KMS-11 (cell line): ENCODE data around the gene MN1.

ENCODE experiments used
- H2AFZ ChIP-seq: fragments of 200-600 bp; sonication (generic); 2 replicates; pipeline ENCODE4 v1.6.1; 2016; ENCODE audit warnings: antibody characterized with exemption, mixed run types, low read depth
- H3K27ac ChIP-seq: fragments of 200-600 bp; sonication (generic); 2 replicates; pipeline ENCODE4 v1.6.1; 2016; ENCODE audit warnings: mild to moderate bottlenecking, mixed run types
- H3K27me3 ChIP-seq: fragments of 200-600 bp; sonication (generic); 2 replicates; pipeline ENCODE4 v1.6.1; 2017; ENCODE audit warnings: mild to moderate bottlenecking, low read depth, mixed run types, moderate library complexity; ENCODE audit not compliant: insufficient read depth
- H3K36me3 ChIP-seq: fragments of 200-600 bp; sonication (generic); 2 replicates; pipeline ENCODE4 v1.6.1; 2017; ENCODE audit warnings: mild to moderate bottlenecking, mixed run types; ENCODE audit not compliant: insufficient read depth
- H3K4me1 ChIP-seq: fragments of 200-600 bp; sonication (generic); 2 replicates; pipeline ENCODE4 v1.6.1; 2016; ENCODE audit warnings: mild to moderate bottlenecking, low read depth, mixed run types; ENCODE audit not compliant: poor library complexity, severe bottlenecking
- H3K4me2 ChIP-seq: fragments of 200-600 bp; sonication (generic); 2 replicates; pipeline ENCODE4 v1.7.0; 2016; ENCODE audit warnings: mild to moderate bottlenecking, mixed run types
- H3K4me3 ChIP-seq: fragments of 200-600 bp; sonication (generic); IDR thresholded peaks from 2 replicates; pipeline ENCODE4 v1.6.1; 2017; ENCODE audit warnings: low read depth, low read length, mixed read lengths; ENCODE audit not compliant: insufficient read depth
- H3K79me2 ChIP-seq: fragments of 200-600 bp; sonication (generic); 2 replicates; pipeline ENCODE4 v1.6.1; 2016; ENCODE audit warnings: low read depth, mixed run types; ENCODE audit not compliant: insufficient read depth
- H3K9ac ChIP-seq: fragments of 200-600 bp; sonication (generic); 2 replicates; pipeline ENCODE4 v1.6.1; 2016; ENCODE audit warnings: mild to moderate bottlenecking, mixed run types
- H4K20me1 ChIP-seq: fragments of 200-600 bp; sonication (generic); 2 replicates; pipeline ENCODE4 v1.6.1; 2016; ENCODE audit warnings: mild to moderate bottlenecking, mixed run types; ENCODE audit not compliant: insufficient read depth
- TF ChIP-seq, protein P1 (sequence below): fragments of 200-600 bp; sonication (generic); conservative IDR thresholded peaks from 2 replicates; pipeline ENCODE4 v1.6.1; 2017; ENCODE audit warnings: low read depth, mild to moderate bottlenecking, antibody characterized with exemption, low read length, moderate library complexity, mixed read lengths

The MN1 gene

DNA sequence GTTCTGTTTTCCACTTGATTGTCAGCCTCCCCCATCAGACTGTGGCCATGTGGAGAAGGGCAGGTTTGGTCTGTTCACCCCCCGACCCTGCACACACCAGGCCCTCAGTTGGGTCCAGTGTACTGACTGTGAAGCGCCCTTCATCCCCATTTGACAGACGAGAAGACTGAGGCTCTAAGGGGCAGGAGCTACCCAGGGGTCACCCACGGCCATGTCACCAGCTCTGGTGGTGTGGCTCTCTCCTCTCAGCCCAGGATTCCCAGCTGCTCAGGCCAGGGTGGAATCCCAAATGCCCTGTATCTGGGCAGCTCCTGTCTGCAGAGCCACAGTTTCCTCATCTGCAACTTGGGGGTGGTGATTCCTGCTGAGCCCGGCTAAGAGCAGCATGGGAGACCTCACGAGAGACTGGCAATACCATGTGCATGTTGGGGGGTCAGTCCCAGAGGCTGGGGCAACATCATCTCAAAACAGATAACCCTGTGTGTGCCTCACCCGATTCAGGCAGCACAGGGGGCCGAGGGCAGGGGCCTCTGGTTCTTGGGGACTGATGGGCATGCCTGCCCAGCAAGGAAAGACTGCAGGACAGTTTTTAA lies 46.6 kb downstream of the MN1 start:
- no peaks in the 10 kb centered on the region for H3K4me1 ChIP-seq
- H4K20me1 ChIP-seq: no peaks in the 10 kb centered on the region
- no peak overlapping the region for H2AFZ ChIP-seq
- H3K27me3 ChIP-seq: no peaks in the 10 kb centered on the region; the same call in 1 of the 2 replicates
- no peaks in the 10 kb centered on the region for H3K79me2 ChIP-seq
- H3K4me2 ChIP-seq: no peak overlapping the region
- no peak overlapping the region for H3K9ac ChIP-seq
- no peak overlapping the region for H3K27ac ChIP-seq
- H3K36me3 ChIP-seq: no peaks in the 10 kb centered on the region
- TF ChIP-seq, protein P1, sequence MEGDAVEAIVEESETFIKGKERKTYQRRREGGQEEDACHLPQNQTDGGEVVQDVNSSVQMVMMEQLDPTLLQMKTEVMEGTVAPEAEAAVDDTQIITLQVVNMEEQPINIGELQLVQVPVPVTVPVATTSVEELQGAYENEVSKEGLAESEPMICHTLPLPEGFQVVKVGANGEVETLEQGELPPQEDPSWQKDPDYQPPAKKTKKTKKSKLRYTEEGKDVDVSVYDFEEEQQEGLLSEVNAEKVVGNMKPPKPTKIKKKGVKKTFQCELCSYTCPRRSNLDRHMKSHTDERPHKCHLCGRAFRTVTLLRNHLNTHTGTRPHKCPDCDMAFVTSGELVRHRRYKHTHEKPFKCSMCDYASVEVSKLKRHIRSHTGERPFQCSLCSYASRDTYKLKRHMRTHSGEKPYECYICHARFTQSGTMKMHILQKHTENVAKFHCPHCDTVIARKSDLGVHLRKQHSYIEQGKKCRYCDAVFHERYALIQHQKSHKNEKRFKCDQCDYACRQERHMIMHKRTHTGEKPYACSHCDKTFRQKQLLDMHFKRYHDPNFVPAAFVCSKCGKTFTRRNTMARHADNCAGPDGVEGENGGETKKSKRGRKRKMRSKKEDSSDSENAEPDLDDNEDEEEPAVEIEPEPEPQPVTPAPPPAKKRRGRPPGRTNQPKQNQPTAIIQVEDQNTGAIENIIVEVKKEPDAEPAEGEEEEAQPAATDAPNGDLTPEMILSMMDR: no peak
- no peak overlapping the region for H3K4me3 ChIP-seq

- H3K4me2 ChIP-seq: no peak overlapping the region
- H3K36me3 ChIP-seq: no peaks in the 10 kb centered on the region
- H3K9ac ChIP-seq: no peak overlapping the region
- peaks cover 1% of the 10 kb centered on the region; the same call in 1 of the 2 replicates for H3K27me3 ChIP-seq
- H3K4me3 ChIP-seq: no peak overlapping the region
- TF ChIP-seq, protein P1: no peak
- H3K79me2 ChIP-seq: no peaks in the 10 kb centered on the region
- no peak overlapping the region for H2AFZ ChIP-seq
- H3K4me1 ChIP-seq: no peaks in the 10 kb centered on the region
- H3K27ac ChIP-seq: no peak overlapping the region
- H4K20me1 ChIP-seq: no peaks in the 10 kb centered on the region
Observed at GRCh38 chr22:27754247-27754887, 47.2 kb downstream of the MN1 start.

DNA sequence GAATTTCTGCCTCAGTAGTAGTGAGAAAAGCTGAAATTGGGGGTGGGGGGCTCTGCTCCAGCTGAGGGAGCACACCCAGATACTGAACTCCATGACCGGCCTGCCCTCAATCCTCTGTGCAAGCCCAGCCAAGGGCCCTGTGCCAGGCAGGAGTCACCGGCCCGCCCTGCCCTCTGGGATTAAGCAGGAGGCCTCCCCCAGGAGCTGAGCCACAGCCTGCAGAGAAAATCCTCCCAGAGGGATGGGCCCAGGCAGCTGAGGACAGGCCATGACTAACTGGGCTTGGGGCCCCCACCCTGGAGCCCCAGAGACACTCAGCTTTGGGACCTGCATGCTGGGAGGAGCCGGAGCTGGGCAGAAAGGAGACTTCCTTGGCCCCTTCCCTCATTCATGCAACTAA lies 48.8 kb downstream of the MN1 start:
- peaks cover 7% of the 10 kb centered on the region; the same call in 1 of the 2 replicates for H3K27me3 ChIP-seq
- H4K20me1 ChIP-seq: no peaks in the 10 kb centered on the region
- TF ChIP-seq, protein P1: no peak
- H2AFZ ChIP-seq: no peak overlapping the region
- no peak overlapping the region for H3K9ac ChIP-seq
- no peaks in the 10 kb centered on the region for H3K79me2 ChIP-seq
- H3K36me3 ChIP-seq: no peaks in the 10 kb centered on the region
- H3K4me1 ChIP-seq: no peaks in the 10 kb centered on the region
- no peak overlapping the region for H3K27ac ChIP-seq
- H3K4me2 ChIP-seq: no peak overlapping the region
- no peak overlapping the region for H3K4me3 ChIP-seq

DNA sequence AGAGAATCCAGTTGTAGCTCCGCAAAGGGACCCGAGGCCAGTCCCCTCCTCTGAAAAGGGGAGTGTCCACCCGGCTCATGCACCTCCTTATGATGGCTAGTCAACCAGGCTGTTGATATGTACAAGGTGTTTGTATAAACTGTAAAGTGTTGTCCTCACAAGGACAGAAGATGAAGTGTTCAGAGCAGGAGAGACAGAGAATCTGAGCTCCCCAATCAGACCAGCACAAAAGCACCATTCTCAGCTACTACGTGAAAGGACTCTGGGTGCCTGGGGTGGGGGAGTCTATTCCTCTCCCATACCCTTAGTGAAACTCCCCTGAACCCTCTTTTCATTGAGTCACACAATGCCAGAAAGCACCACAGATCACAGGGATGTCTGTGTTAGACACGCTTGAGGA lies 49.4 kb downstream of the MN1 start:
- H3K9ac ChIP-seq: no peak overlapping the region
- H3K27ac ChIP-seq: no peak overlapping the region
- H3K27me3 ChIP-seq: peaks cover 7% of the 10 kb centered on the region; the same call in 1 of the 2 replicates
- H3K4me3 ChIP-seq: no peak overlapping the region
- no peak overlapping the region for H3K4me2 ChIP-seq
- H3K36me3 ChIP-seq: no peaks in the 10 kb centered on the region
- no peaks in the 10 kb centered on the region for H3K4me1 ChIP-seq
- TF ChIP-seq, protein P1: no peak
- H2AFZ ChIP-seq: no peak overlapping the region
- H4K20me1 ChIP-seq: no peaks in the 10 kb centered on the region
- H3K79me2 ChIP-seq: no peaks in the 10 kb centered on the region
